ENCODE results near the gene PPM1B. TPM values are rescaled to one million over a fixed set of nuclear protein-coding genes. Genes with fewer than 3 reads are reported as not detected.

The PPM1B gene
- total RNA-seq, 4 donors from 2014 or later = 26.6 to 63.3 (median 57.5) TPM

DNA sequence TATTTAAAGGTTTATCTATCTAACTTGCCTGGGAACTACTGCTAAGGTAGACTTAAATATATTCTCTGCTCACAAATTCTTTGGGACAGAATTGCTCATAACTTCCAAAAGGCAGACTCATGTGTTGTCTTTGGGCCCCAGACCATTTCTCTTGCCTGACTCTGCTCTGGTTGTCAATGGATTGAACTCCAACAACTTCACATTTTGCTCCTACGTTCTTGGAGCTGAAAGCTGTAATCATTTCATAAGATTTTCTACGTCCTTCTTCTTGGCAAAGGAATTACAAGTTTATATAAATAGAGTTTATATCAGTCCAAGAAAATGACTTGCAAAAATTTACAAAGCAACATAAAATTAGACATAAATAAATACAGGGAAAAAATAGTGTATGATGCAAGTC lies 32.9 kb upstream of the PPM1B start:
- Histone ChIP-seq H3K4me3 (no peak overlapping the region), H3K4me1 (no peaks in the 10 kb centered on the region), H3K36me3 (no peaks in the 10 kb centered on the region), H3K27me3 (no peaks in the 10 kb centered on the region), H3K9me3 (no peaks in the 10 kb centered on the region), H3K27ac (peak overlapping the region; percentile 51 to 72)
- DNase-seq = no peak
- TF ChIP-seq POLR2A (IDR thresholded peaks at IDR 0.05) (no peak), CTCF (IDR thresholded peaks at IDR 0.05) (no peak)
- intact Hi-C loops (cut with DNase I; ENCODE audit: low total_unique reads) = no loop called here

GRCh38 chr2:44136252-44136651 lies 32.4 kb upstream of the PPM1B start:
- TF ChIP-seq CTCF (IDR thresholded peaks at IDR 0.05) (no peak), POLR2A (IDR thresholded peaks at IDR 0.05) (no peak)
- no peak for DNase-seq

DNA sequence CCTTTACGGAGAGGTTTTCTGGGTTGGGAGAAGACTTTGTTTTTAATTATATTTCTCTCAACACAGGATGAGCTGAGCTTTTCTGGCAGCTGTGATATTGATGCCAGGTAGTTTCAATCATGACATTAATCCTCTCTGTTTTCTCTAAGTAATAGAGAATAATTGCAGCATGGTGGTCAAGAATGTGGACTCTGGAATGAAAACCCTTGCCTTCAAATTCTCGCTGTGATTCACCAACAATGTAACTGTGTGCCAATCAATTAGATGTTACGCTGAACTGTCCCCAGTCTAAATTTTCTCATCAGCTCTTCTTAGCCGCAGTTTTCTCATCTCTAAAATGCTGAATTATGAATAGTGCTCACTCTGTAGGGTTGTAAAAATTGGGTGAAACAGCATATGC lies 31.6 kb upstream of the PPM1B start:
- H3K9me3 ChIP-seq = no peaks in the 10 kb centered on the region
- intact Hi-C loops (cut with DNase I; ENCODE audit: low total_unique reads) = no loop called here
- no peaks in the 10 kb centered on the region for H3K36me3 ChIP-seq
- H3K4me3 ChIP-seq = no peak overlapping the region
- H3K27me3 ChIP-seq = no peaks in the 10 kb centered on the region
- peak overlapping the region in 1 of 2 donors; percentile 72 for H3K27ac ChIP-seq
- no peak for DNase-seq
- no peaks in the 10 kb centered on the region for H3K4me1 ChIP-seq
- TF ChIP-seq POLR2A (IDR thresholded peaks at IDR 0.05) (no peak), CTCF (IDR thresholded peaks at IDR 0.05) (no peak)

More at GRCh38 chr2:44136252-44136651, 32.4 kb upstream of the PPM1B start:
- Histone ChIP-seq H3K27ac (peak overlapping the region; percentile 51 to 72), H3K4me1 (no peaks in the 10 kb centered on the region), H3K9me3 (no peaks in the 10 kb centered on the region), H3K36me3 (no peaks in the 10 kb centered on the region), H3K27me3 (no peaks in the 10 kb centered on the region), H3K4me3 (no peak overlapping the region)
- intact Hi-C loops (cut with DNase I; ENCODE audit: low total_unique reads) = no loop called here

- H3K4me3 ChIP-seq = no peak overlapping the region
- no peaks in the 10 kb centered on the region for H3K4me1 ChIP-seq
- no peaks in the 10 kb centered on the region for H3K27me3 ChIP-seq
Observed at GRCh38 chr2:44137872-44138551, 30.7 kb upstream of the PPM1B start.

More at GRCh38 chr2:44137872-44138551, 30.7 kb upstream of the PPM1B start:
- H3K9me3 ChIP-seq = no peaks in the 10 kb centered on the region
- H3K36me3 ChIP-seq = no peaks in the 10 kb centered on the region
- no peak for DNase-seq
- no peak overlapping the region for H3K27ac ChIP-seq
- TF ChIP-seq CTCF (IDR thresholded peaks at IDR 0.05) (no peak), POLR2A (IDR thresholded peaks at IDR 0.05) (no peak)
- intact Hi-C loops (cut with DNase I; ENCODE audit: low total_unique reads) = no loop called here
